GM18511 (cell line): ENCODE results near the gene RNU6-9.

ENCODE experiments used
- ATAC-seq: cut with Tn5 transposase; IDR thresholded peaks from one replicate; pipeline ENCODE4 v1.9.1; 2021; ENCODE audit warnings: mild to moderate bottlenecking, moderate library complexity; ENCODE audit not compliant: unreplicated experiment

RNU6-9 gene

GRCh38 chr19:916645-917322 is 23.5 kb downstream of the RNU6-9 start:
- ATAC-seq: no peak

- ATAC-seq: no peak
Observed at GRCh38 chr19:917323-918151, 24.3 kb downstream of the RNU6-9 start, which contains the start of gene KISS1R. KISS1R (plus strand) TSS chr19:917333; CDS start chr19:917503, 170 bp downstream.

- no peak for ATAC-seq
Observed at GRCh38 chr19:918152-918437, 24.8 kb downstream of the RNU6-9 start.

GRCh38 chr19:918481-919198 is 25.4 kb downstream of the RNU6-9 start:
- no peak for ATAC-seq

GRCh38 chr19:919199-920050 is 26.1 kb downstream of the RNU6-9 start:
- peak; percentile 31 for ATAC-seq

- ATAC-seq: peak; percentile 43
Observed at GRCh38 chr19:920051-920864, 27.0 kb downstream of the RNU6-9 start.

- ATAC-seq: no peak
Observed at GRCh38 chr19:924553-925086, 31.3 kb downstream of the RNU6-9 start.

GRCh38 chr19:925087-925525 is 31.8 kb downstream of the RNU6-9 start:
- peak; percentile 36 for ATAC-seq

GRCh38 chr19:925526-926322 is 32.4 kb downstream of the RNU6-9 start, which contains the start of gene ARID3A:
ARID3A (plus strand) TSS chr19:926035; CDS start chr19:929529, 3,494 bp downstream.
- ATAC-seq: peak; percentile 63

GRCh38 chr19:926323-926588 is 33.0 kb downstream of the RNU6-9 start:
- no peak for ATAC-seq

GRCh38 chr19:926589-927350 is 33.5 kb downstream of the RNU6-9 start:
- no peak for ATAC-seq

- ATAC-seq: no peak
Observed at GRCh38 chr19:927351-927779, 34.1 kb downstream of the RNU6-9 start.

- ATAC-seq: no peak
Observed at GRCh38 chr19:927780-928401, 34.6 kb downstream of the RNU6-9 start.

GRCh38 chr19:928471-929202 is 35.4 kb downstream of the RNU6-9 start:
- ATAC-seq: no peak

- no peak for ATAC-seq
Observed at GRCh38 chr19:929203-929890, 36.1 kb downstream of the RNU6-9 start.

- ATAC-seq: no peak
Observed at GRCh38 chr19:929891-930258, 36.6 kb downstream of the RNU6-9 start.
